ENCODE results near the gene ELOA2. TPM values are rescaled to one million over a fixed set of nuclear protein-coding genes. Genes with fewer than 3 reads are reported as not detected.
"Not testable (repeated sequence)": the region's sequence is repeated elsewhere in the genome, so short reads cannot be mapped to it uniquely, and the experiment has no call there.

The ELOA2 gene
- total RNA-seq, 1 donor from 2014 or later: not detected

- Histone ChIP-seq H2AFZ (ENCODE audit: low read depth, low read length) (no peak overlapping the region), H3K4me1 (ENCODE audit: insufficient read depth, low read length) (no peaks in the 10 kb centered on the region), H3K9me3 (ENCODE audit: insufficient read depth, low read depth, low read length) (no peaks in the 10 kb centered on the region), H4K20me1 (ENCODE audit: insufficient read depth, low read length) (no peaks in the 10 kb centered on the region), H3K4me3 (ENCODE audit: insufficient read depth, low read depth, low read length) (no peak overlapping the region), H3K27me3 (ENCODE audit: insufficient read depth, low read length) (no peaks in the 10 kb centered on the region), H3K4me2 (ENCODE audit: low read length) (no peak overlapping the region), H3K9ac (ENCODE audit: low read length) (no peak overlapping the region), H3K79me2 (ENCODE audit: insufficient read depth, low read length) (no peaks in the 10 kb centered on the region), H3K27ac (ENCODE audit: low read depth, low read length) (no peak overlapping the region), H3K36me3 (ENCODE audit: insufficient read depth, low read length) (no peaks in the 10 kb centered on the region)
- no peaks in the 10 kb centered on the region for H3K9me3 Mint-ChIP-seq (ENCODE audit: unreplicated experiment)
- H3K4me1 Mint-ChIP-seq (ENCODE audit: low read depth, unreplicated experiment): no peaks in the 10 kb centered on the region
- peaks cover 2% of the 10 kb centered on the region for H3K36me3 Mint-ChIP-seq (ENCODE audit: low read depth, unreplicated experiment)
- H3K4me3 Mint-ChIP-seq (ENCODE audit: unreplicated experiment): no peak overlapping the region
- DNase-seq (ENCODE audit: low read depth): peak; percentile 4
- peak; percentile 41 for TF ChIP-seq CTCF (IDR thresholded peaks at IDR 0.05; ENCODE audit: insufficient read depth, low read depth, low read length)
- no peak for TF ChIP-seq EZH2 (IDR thresholded peaks at IDR 0.05; ENCODE audit: insufficient read depth, low read length)
- H3K27ac Mint-ChIP-seq (ENCODE audit: unreplicated experiment): no peak overlapping the region
- peaks cover 12% of the 10 kb centered on the region for H3K27me3 Mint-ChIP-seq (ENCODE audit: low read depth, unreplicated experiment)
- no peak for FAIRE-seq
Observed at GRCh38 chr18:47036298-47036874, 965 bp upstream of the ELOA2 start.

- DNase-seq (ENCODE audit: low read depth); H3K9ac ChIP-seq (ENCODE audit: low read length); H3K27ac ChIP-seq (ENCODE audit: low read depth, low read length); H4K20me1 ChIP-seq (ENCODE audit: insufficient read depth, low read length); H3K27ac Mint-ChIP-seq (ENCODE audit: unreplicated experiment); H3K4me1 Mint-ChIP-seq (ENCODE audit: low read depth, unreplicated experiment); H3K4me3 ChIP-seq (ENCODE audit: insufficient read depth, low read depth, low read length); H3K9me3 Mint-ChIP-seq (ENCODE audit: unreplicated experiment); H3K36me3 ChIP-seq (ENCODE audit: insufficient read depth, low read length); H3K27me3 ChIP-seq (ENCODE audit: insufficient read depth, low read length); H2AFZ ChIP-seq (ENCODE audit: low read depth, low read length); H3K9me3 ChIP-seq (ENCODE audit: insufficient read depth, low read depth, low read length); H3K4me3 Mint-ChIP-seq (ENCODE audit: unreplicated experiment); H3K36me3 Mint-ChIP-seq (ENCODE audit: low read depth, unreplicated experiment); FAIRE-seq; H3K4me1 ChIP-seq (ENCODE audit: insufficient read depth, low read length); H3K4me2 ChIP-seq (ENCODE audit: low read length); H3K79me2 ChIP-seq (ENCODE audit: insufficient read depth, low read length): not testable (repeated sequence)
- peaks cover 13% of the 10 kb centered on the region for H3K27me3 Mint-ChIP-seq (ENCODE audit: low read depth, unreplicated experiment)
Observed at GRCh38 chr18:47034591-47034990, 830 bp downstream of the ELOA2 start.

- no peak overlapping the region for H3K27ac Mint-ChIP-seq (ENCODE audit: unreplicated experiment)
- H3K36me3 ChIP-seq (ENCODE audit: insufficient read depth, low read length): no peaks in the 10 kb centered on the region
Observed at GRCh38 chr18:47032945-47033344, 2.5 kb downstream of the ELOA2 start.

GRCh38 chr18:47030887-47031286 lies 4.5 kb downstream of the ELOA2 start:
- not testable (repeated sequence) for FAIRE-seq; H3K4me3 Mint-ChIP-seq (ENCODE audit: unreplicated experiment); H3K36me3 Mint-ChIP-seq (ENCODE audit: low read depth, unreplicated experiment)

More at GRCh38 chr18:47032945-47033344, 2.5 kb downstream of the ELOA2 start:
- no peak overlapping the region for H3K4me2 ChIP-seq (ENCODE audit: low read length)
- H2AFZ ChIP-seq (ENCODE audit: low read depth, low read length): no peak overlapping the region
- no peak overlapping the region for H3K27ac ChIP-seq (ENCODE audit: low read depth, low read length)
- H3K9ac ChIP-seq (ENCODE audit: low read length): no peak overlapping the region
- Mint-ChIP-seq H3K4me1 (ENCODE audit: low read depth, unreplicated experiment) (no peaks in the 10 kb centered on the region), H3K4me3 (ENCODE audit: unreplicated experiment) (no peak overlapping the region), H3K36me3 (ENCODE audit: low read depth, unreplicated experiment) (peaks cover 2% of the 10 kb centered on the region), H3K9me3 (ENCODE audit: unreplicated experiment) (no peaks in the 10 kb centered on the region), H3K27me3 (ENCODE audit: low read depth, unreplicated experiment) (peaks cover 11% of the 10 kb centered on the region)
- TF ChIP-seq CTCF (IDR thresholded peaks at IDR 0.05; ENCODE audit: insufficient read depth, low read depth, low read length): no peak
- TF ChIP-seq EZH2 (IDR thresholded peaks at IDR 0.05; ENCODE audit: insufficient read depth, low read length): no peak
- no peak for DNase-seq (ENCODE audit: low read depth)
- H4K20me1 ChIP-seq (ENCODE audit: insufficient read depth, low read length): no peaks in the 10 kb centered on the region
- no peak for FAIRE-seq
- no peaks in the 10 kb centered on the region for H3K27me3 ChIP-seq (ENCODE audit: insufficient read depth, low read length)
- H3K79me2 ChIP-seq (ENCODE audit: insufficient read depth, low read length): no peaks in the 10 kb centered on the region
- H3K4me3 ChIP-seq (ENCODE audit: insufficient read depth, low read depth, low read length): no peak overlapping the region
- no peaks in the 10 kb centered on the region for H3K4me1 ChIP-seq (ENCODE audit: insufficient read depth, low read length)
- no peaks in the 10 kb centered on the region for H3K9me3 ChIP-seq (ENCODE audit: insufficient read depth, low read depth, low read length)

More at GRCh38 chr18:47030887-47031286, 4.5 kb downstream of the ELOA2 start:
- H3K4me2 ChIP-seq (ENCODE audit: low read length); H3K4me1 ChIP-seq (ENCODE audit: insufficient read depth, low read length); H3K27ac ChIP-seq (ENCODE audit: low read depth, low read length); H3K4me3 ChIP-seq (ENCODE audit: insufficient read depth, low read depth, low read length); H3K36me3 ChIP-seq (ENCODE audit: insufficient read depth, low read length); H2AFZ ChIP-seq (ENCODE audit: low read depth, low read length); H3K9me3 ChIP-seq (ENCODE audit: insufficient read depth, low read depth, low read length); H3K9me3 Mint-ChIP-seq (ENCODE audit: unreplicated experiment); DNase-seq (ENCODE audit: low read depth); H3K79me2 ChIP-seq (ENCODE audit: insufficient read depth, low read length); H3K4me1 Mint-ChIP-seq (ENCODE audit: low read depth, unreplicated experiment); H3K9ac ChIP-seq (ENCODE audit: low read length); H3K27me3 ChIP-seq (ENCODE audit: insufficient read depth, low read length); H4K20me1 ChIP-seq (ENCODE audit: insufficient read depth, low read length); H3K27ac Mint-ChIP-seq (ENCODE audit: unreplicated experiment): not testable (repeated sequence)
- peaks cover 11% of the 10 kb centered on the region for H3K27me3 Mint-ChIP-seq (ENCODE audit: low read depth, unreplicated experiment)

All from astrocyte (in vitro differentiated cells and primary cell).